Stimulated activated CD4-positive, alpha-beta T cell treated with anti-CD3 and anti-CD28 coated beads, TNF-alpha, amount 100 ng/mL, for 24 hours (primary cell): ENCODE data around the gene ACTR3C.

ENCODE experiments used
- DNase-seq, 3 experiments: peaks; one replicate each; pipeline ENCODE4 v3.0.0-alpha.2; 2020; ENCODE audit warnings: low read depth in 3 of 3

The ACTR3C gene

DNA sequence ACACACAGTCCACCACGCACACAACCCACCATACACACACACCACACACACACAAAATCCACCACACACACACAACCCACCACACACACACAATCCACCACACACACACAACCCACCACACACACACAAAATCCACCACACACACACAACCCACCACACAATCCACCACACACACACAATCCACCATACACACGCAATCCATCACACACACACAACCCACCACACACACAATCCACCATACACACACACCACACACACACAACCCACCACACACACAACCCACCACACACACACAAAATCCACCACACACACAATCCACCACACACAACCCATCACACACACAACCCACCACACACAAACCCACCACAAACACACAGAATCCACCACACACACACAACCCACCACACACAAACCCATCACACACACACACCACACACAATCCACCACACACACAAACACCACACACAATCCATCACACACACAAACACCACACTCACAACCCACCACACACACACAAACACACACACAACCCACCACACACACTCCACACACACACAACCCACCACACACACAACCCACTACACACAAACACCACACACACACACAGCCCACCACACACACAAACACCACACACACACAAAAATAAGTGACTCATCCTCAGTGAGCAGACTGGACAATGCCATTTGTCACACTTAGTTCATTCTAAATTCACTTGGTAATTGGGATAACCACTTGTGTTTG is 36.4 kb upstream of the ACTR3C start:
- DNase-seq = no peak

DNA sequence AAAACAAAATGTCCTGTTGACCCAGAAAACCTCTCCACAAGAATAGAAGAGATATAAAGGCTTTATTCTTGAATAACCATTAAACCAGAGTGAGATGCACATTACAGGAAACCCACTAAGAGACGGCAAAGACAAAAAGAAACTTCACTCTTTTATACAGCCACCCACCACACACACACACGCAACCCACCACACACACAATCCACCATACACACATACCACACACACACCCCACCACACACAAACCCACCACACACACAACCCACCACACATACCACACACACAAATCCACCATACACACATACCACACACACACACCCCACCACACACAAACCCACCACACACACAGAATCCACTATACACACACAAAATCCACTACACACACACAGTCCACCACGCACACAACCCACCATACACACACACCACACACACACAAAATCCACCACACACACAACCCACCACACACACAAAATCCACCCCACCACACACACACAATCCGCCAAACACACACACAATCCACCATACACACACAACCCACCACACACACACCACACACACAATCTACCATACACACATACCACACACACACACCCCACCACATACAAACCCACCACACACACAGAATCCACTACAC is 35.8 kb upstream of the ACTR3C start:
- DNase-seq = no peak

DNA sequence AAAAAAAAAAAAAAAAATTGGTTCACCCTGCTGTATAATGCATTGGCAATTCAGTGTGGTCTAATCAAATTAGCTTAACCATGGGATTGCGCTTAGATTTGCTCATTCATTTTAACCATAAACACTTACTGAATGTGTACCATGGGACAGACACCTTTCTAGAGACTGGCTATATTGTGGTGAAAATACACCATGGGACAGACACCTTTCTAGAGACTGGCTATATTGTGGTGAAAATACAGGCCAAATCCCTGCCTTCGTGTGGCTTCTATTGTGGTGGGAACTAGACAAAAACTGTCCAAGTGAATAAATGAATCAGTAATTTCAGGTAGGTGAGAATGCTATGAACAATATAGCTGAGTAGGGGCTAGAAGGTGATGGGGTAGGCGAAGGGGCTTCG is 35.1 kb upstream of the ACTR3C start:
- no peak for DNase-seq

DNA sequence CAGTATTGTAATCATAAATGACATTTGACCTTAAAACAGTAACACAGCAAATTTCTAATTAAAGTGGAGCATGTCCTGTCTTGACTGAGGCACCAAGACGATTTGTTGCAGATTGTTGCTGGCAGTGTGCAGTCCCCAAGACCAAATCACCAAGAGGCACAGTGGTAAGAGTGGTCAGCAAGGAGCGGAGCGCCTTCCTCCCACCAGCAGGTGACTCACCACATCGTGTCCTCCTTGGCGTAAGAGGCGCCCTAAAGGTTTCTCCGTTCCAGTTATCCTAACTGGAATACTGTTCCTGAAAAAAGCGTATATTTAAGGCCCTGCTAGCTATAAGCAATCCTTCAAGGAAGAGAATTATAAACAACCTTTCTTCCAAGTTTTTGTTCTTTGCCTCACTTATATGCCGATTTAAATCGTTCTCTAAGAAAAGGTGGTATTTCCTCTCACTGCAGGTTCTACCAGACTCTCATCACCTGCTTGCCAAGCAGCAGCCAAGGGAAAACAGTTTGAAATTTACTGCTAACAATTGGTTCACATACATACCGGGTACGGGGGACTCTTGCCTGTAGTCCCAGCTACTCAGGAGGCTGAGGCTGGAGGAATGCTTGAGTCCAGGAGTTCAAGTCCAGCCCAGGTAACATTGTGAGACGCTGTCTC is 34.6 kb upstream of the ACTR3C start:
- DNase-seq = no peak

DNA sequence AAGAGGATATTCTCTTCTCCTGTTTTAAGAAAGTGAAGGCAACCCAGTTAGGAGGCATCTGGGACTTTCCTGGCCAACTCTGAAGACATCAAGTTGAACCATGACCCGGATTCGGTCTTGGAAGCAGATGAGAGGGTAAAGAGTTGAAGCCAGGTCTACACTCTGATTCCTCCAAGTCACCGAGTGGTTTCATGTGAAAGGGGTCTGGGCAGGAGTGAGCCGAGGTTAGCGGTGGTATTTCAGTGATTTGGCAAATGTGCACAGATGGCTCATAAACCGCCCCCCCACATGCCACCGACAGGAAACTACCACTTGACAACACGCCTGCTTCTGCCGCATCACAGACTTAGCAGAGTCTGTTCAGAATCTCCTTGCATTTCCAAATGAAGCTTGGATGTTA is 33.9 kb upstream of the ACTR3C start:
- DNase-seq = peak; percentile 33 to 56 (median 38)

DNA sequence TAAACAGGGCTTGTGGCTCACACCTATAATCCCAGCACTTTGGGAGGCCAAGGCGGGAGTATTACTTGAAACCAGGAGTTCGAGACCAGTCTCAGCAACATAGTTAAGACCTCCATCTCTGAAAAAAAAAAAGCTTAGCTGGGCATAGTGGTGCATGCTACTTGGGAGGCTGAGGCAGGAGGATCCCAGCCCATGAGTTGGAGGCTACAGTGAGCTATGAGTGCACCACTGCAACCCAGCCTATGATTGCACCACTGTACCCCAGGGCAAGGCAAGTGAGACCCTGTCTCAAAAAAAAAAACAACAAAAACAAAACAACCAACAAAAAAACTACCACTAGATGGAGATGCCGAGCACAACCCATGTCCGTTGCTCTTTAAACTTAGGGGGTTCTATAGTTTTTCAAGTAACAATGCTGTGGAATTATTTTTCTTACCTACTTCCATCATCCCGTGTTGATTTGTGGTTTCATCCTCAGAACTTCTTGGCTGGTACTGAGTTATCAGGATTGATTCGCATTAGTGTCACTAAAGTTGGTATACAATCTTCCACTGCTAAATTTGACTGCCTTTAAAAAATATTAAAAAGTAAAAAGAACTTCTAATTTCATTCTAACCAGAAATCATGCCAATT is 33.0 kb upstream of the ACTR3C start:
- DNase-seq = no peak

DNA sequence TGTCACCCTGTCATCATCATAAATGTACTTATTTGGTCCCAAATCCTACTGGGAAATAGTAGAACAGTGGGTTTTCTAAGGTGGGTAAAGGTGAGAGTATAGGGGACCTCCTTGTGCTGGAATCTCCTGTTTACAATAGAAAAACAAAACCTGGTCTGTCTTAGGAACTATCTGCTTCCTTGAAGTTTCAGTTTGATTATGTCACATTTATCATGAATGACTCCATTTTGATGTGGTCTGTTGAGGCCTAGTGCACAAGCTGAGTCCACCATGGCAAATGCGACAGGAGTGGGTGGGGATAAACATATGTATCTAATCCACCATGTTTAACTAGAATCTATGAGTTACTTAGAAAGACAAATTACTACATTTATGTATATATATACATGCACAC is 32.3 kb upstream of the ACTR3C start:
- DNase-seq = no peak

DNA sequence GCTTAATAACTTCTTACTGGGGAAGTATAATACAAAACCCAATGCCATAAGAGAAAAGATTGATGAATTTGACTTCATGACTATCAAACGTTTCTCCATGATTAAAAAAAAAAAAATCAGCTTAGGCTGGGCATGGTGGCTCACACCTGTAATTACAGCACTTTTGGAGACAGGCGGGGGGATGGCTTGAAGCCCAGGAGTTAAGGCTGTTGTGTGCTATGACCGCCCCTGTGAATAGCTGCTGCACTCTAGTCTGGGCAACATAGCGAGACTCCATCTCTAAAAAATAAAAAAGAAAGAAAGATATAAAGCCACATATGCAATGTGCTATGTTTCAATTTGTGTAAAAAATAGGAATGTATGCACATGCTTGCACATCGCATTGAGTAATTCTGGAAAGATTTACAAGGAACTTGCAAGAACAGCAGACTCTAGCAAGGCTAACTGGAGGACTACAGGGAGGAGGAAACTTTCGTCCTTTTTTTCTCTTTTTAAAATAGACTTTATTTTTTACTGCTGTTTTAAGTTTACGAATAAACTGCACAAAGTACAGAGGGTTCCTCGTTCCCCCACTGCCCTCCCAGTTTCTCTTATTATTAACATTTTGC is 28.3 kb upstream of the ACTR3C start:
- no peak for DNase-seq

DNA sequence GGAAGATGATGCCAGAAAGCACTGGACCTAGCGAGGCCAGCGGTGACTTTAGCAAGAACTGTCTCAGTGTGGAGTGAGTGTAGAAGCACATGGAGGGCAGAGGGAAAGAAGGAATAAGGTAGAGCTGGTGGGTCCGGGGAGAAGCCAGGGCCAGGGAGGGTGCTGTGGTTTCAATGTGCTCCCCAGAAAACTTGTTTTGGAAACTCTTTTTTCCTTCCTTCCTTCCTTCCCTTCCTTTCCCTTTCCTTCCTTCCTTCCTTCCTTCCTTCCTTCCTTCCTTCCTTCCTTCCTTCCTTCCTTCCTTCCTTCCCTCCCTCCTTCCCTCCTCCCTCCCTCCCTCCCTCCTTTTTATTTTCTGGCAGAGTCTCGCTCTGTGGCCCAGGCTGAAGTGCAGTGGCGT is 23.6 kb upstream of the ACTR3C start:
- DNase-seq = no peak

DNA sequence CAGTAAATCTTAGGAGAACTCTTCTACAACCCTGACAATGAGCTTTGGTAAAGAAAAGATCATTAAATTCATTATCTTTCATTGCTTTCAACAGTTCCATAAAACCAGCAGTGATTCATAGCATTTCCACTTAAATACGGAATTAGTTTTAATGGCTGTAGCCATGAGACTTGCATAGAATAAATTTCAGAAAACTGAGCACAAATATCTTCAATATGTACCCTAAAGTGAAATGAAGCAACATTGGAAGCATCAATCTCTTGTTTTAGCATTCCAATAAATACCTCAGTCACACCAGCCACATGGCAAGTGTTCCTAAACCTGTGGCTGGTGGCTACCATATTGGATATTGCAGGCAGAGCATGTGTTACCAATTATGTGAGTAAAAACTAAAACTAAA is 21.7 kb upstream of the ACTR3C start:
- no peak for DNase-seq

DNA sequence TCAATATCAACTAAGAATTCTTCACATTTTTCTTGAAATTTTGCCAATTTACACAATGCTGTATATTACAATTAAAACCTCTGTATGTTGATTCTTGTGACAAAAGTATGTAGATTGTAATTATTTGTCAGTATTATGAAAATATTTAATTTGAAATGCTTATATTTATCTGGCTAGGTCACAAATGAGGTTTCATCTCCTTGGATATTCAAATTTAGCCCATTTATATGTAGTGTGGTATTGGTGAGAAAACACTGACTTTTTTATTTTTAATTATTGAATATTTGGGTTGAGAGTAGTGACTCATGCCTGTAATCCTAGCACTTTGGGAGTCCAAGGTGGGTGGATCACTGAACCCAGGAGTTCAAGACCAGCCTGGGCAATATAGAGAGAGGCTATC is 21.0 kb upstream of the ACTR3C start:
- no peak for DNase-seq

DNA sequence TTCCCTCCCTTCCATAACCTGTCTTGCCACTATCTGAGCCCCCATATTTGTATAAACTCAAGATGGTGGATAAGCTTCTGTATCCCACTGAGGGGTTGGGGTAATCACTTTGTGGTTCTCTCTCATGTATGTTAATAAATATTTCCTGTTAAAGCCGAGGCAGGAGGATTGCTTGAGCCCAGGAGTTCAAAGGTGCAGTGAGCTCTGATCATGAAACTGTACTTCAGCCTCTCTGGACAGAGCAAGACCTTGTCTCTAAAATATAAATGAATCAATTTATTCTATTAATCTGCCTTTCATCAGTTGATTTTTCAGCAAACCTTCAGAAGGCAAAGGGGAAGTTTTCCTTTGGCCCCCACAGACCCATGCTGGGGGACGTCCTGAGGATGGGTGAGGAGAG is 19.9 kb upstream of the ACTR3C start:
- DNase-seq = no peak

DNA sequence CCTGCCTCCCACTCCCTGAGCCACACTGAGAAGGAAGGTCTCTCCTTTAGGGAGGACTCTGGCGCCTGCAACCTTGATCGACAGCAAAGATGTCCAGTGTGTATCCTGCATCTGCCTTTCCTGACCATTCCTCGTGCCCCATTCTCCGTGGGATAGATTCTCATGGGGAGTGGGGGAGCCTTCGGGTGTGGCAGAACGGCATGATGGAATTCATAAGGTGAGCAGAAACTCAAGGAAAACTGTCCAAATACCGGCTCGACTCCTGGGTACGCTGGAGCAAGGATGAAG is 18.7 kb upstream of the ACTR3C start:
- DNase-seq = no peak

DNA sequence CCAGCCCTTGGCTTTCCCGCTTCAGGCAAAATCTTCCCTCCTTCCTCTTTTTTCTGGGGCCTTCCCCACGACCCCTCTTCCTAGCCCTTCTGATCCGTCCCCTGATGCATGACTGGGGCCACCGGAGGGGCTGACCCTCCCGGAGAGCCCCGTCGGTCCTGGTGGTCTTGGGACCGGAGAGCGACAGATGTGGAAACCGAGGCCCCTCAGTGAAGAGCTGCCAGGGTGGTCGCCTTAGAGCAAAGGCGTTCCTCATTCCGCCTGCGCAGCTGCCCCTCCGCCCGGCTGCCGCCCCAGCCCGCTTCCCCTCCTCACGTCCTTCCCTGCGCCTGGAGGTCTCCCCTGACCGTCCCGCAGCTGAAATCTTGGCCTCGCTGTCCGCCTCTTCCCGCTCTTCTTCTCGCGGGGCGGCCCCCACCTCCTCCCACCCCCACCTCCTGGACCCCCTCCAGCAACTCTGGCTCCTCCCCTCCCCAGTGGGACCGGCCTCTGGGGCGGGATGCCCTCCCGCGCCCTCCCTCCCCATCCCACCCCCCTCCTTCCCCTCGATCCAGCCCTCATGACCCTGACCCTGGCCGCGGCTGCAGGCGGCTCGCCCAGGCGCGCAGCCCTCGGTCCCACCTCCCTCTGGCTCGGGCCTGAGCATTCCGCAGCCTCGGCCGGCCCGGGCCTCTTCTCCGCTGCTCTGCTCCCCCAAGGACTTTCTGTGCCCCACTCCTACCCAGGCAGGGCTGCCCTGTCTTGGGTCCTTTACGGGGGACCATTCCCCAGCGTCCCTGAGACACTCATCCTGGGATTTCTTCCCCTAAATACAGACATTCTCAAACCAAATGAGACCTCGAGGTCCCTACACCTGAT is 18.1 kb upstream of the ACTR3C start, which contains the start of gene RARRES2:
Gene RARRES2, minus strand, starts transcription at position 367 of the 858 bp plus-strand sequence. CDS start 1,020 bp downstream, outside the sequence.
- DNase-seq = no peak

DNA sequence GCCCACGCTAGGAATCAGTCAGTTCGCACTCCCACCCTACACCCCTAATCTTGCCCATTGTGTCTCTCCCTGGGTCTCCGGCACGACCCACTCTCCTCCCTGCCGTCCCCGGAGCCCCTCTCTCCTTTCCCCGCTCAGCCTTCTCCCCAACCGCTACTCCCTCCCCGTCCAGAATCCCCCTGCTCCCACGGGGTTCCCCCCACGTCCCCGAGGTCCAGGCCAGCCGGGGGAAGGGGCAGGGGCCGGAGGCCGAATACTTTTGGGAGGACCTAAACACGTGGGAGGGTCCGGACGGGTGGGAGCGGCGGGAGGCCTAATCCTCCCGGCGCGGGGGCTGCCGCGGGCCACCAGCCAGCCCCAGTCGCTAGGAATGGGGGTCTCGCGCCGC is 17.5 kb upstream of the ACTR3C start:
- no peak for DNase-seq

DNA sequence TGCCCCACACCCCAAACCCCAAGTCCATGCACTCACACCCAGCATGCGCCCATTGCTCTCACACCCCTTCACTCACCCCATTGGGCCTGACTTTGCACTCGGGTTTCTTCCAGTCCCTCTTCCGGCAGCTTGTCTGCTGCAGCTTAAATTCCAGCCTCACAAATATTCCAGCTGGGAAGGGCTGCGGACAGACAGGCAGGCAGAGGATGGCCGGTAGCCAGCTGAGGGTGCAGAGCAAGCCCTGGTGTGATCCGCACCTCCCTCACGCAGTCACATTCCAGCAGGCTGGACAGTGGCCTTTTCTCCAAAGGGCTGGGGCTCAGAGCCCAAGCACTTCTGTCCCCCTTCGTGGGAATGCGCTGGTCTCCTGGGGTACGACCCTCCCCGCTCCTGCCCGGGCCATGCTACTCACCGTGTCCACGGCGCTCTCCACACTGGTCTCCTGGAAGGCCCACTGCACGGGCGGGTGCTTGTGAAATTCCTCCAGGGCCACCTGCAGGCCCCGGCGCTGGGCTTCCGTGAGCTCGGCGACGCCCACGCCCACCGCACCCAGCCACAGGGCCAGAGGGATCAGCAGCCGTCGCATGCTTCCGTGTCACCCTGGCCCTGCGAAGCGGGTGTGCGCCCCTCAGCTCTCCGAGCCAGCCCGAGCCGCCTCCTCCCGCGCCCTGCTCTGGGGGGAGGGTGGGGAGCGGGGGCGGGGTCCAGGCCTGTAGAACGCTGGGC is 16.8 kb upstream of the ACTR3C start:
- DNase-seq = no peak

DNA sequence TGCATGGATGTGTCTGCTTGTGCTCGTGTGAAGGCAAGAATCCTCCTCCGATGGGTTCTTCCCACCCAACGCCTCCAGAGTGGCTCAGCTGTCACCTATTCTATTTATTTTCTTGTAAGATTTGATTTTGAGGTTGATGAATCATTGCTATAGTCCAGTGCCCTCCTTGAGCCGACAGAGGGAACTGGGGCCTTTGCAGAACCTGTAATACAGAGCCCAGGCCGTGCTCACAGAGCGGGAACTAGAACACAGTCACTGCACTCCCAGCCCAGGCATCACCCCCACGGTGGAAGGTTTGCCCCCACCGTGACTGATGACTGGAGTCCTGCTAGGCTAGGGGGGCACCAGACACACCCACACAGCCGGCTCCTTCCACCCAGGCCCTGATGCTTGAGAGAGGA is 16.1 kb upstream of the ACTR3C start:
- no peak for DNase-seq

DNA sequence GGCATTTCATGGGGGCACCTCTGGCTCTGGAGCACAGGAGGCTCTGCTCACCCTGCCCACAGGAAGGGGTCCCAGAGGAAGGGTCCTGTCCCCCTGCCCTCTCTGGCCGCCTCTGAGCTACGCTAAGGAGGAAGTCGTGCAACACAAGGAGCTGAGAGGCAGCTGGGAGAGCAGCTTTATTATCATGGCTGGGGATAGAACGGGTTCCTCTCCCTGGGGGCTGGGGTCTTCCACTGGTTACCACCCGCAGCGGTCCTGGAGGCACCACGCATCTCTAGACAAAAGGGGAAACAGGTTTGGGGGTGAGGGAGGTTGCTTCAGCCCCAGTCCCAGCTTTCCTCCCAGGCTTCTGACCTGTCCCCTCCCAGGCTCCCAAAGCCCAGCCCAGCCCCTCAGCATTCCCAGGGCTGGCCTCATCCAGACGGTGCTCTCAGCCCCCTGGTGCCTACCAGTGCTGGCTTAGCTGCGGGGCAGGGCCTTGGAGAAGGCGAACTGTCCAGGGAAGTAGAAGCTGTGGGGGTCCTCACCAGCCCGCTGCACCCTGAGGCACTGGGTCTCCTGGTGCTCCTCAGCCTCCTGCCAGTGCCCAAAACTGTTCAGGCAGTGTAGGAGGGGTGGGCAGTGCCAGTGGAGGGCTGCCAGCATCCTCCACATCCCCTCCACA is 15.0 kb upstream of the ACTR3C start:
- DNase-seq = no peak

DNA sequence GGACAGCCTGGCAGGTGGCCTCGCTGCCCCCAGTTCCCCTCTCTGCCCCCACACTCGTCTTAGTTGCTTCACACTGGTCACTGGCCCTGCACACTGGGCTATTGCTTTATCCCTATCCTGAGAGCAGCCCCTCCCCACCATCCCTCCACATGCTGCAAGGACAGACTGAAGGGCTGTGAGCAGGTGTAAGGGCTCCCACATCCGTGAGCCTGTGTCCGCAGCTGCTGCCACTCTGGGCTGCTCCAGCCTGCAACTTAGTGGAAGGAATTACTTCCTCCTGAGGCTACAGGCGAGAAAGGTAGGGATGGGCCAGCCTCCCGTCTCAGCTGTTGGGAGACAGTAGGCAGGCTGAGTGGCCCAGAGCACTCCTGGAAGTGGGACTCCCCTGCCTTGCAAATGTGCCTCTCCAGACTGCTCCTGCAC is 14.3 kb upstream of the ACTR3C start:
- no peak for DNase-seq

DNA sequence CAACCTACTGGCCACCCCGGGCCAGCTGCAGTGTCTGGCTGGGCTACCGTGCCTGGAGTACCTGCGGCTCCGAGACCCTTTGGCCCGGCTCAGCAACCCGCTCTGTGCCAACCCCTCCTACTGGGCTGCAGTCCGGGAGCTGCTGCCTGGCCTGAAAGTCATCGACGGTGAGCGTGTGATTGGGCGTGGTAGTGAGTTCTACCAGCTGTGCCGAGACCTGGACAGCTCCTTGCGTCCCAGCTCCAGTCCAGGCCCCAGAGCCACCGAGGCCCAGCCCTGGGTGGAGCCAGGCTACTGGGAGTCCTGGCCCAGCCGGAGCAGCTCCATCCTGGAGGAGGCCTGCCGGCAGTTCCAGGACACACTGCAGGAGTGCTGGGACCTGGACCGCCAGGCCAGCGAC is 13.8 kb upstream of the ACTR3C start:
- no peak for DNase-seq
